Measurements from ENCODE around the gene MGAT5B. TPM values are rescaled to one million over a fixed set of nuclear protein-coding genes. Genes with fewer than 3 reads are reported as not detected.

Gene MGAT5B
- total RNA-seq, 5 donors from 2014 or later (not counting 1 experiment from before 2014, with no cell fraction given): 0.15 to 2.4 (median 0.79) TPM

DNA sequence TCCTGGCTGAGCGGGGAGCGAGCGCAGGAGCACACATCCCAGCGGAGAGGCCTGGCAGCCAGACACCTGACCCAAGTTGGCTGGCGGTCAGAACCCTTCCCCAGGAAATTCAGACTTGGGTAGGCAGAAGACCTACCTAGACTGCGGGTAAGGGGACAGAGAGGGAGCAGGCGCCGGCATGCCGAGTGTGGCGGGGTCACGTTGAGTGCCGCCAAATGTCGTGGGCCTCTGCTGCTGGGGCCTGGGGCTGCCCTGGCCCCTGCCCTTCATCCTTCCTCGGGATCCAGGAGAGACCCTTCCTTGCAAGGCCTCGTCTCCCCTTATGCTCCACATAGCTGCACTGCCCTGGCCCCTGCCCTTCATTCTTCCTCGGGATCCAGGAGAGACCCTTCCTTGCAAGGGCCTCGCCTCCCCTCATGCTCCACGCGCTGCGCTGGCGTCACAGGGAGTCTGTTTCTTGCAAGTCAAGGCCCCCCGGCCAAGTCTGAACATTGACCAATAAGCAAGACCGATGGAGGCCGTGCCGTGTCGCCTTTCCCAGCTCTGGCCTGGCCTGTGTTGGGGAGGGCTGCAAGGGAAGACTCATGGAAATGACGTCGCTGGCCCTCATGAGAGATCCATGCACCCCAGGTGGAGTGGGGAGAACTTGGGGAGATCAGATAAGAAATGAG lies 47.8 kb downstream of the MGAT5B start:
- Histone ChIP-seq H3K27ac (ENCODE audit: low read length) (no peak overlapping the region), H3K4me3 (ENCODE audit: control insufficient read depth in 1 of 2, extremely low read depth in 1 of 2, low read length in 1 of 2) (no peak overlapping the region), H3K4me1 (ENCODE audit: control insufficient read depth in 1 of 2, extremely low read depth in 1 of 2, insufficient read depth in 2 of 2, low read length in 2 of 2) (no peaks in the 10 kb centered on the region), H3K36me3 (ENCODE audit: control insufficient read depth in 2 of 2, extremely low read depth in 1 of 2, insufficient read depth in 1 of 2, low read length in 1 of 2) (no peaks in the 10 kb centered on the region), H3K27me3 (replicated peaks in 1 of 2; ENCODE audit: control insufficient read depth in 2 of 2, extremely low read depth in 1 of 2, insufficient read depth in 2 of 2, low read length in 1 of 2) (peaks cover 0 to 17% of the 10 kb centered on the region in 2 experiments), H3K9me3 (no peaks in the 10 kb centered on the region)
- ATAC-seq (replicated peaks in 1 of 4) (no peak), DNase-seq (no peak)
- Mint-ChIP-seq H3K4me3 (no peak overlapping the region), H3K27me3 (peaks cover 6 to 21% of the 10 kb centered on the region in 2 donors), H3K9me3 (no peaks in the 10 kb centered on the region), H3K36me3 (no peaks in the 10 kb centered on the region), H3K4me1 (no peaks in the 10 kb centered on the region), H3K27ac (no peak overlapping the region)
- ChIA-PET POLR2A (no interaction called here), CTCF (no interaction called here)
- WGBS (ENCODE audit: insufficient coverage): 88% methylated on average over 22 of the region's 28 CpGs

DNA sequence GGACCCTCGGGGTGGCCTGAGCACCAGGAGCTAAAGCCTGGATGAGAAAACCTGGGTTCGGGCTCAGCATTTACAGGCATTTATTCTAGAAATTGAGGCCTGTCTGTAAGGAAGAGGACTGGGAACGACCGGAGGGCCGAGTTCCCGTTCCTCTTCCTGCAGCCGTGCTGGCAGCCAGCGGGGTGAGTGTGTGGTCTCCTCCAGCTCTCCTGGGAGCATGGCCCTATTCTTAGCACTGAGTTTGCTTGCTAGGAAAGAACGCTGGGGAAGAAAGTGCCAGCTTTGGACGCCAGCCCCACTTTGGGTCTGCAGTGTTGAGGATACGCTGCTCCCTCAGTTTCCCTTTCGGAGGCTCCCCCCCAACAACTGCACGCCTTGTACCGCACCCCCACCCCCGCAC lies 49.6 kb downstream of the MGAT5B start:
- POLR2A ChIA-PET: no interaction called here
- WGBS (ENCODE audit: insufficient coverage): 45% methylated on average over 9 of the region's 15 CpGs
- no peak overlapping the region for H3K27ac Mint-ChIP-seq

DNA sequence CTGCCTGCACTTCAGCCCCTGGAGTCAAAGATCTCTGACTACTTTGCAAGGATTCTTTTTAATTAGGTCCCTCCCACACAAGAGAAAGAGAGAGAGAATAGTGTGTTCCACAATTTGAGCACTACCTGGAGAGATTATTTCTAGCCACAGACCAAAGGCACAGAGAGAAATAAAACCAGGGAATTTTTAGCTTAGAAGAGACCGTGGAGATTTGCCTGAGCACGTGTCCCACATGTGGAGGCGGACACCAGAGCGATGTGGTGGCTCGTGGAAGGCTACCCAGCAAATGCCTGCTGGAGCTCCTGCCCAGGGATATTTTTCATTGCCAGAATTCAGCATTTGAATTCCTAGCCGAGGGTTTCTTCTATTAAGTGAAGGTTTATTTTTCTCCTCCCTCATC lies 50.6 kb downstream of the MGAT5B start:
- no peak for ATAC-seq (replicated peaks in 1 of 4)
- no peaks in the 10 kb centered on the region for H3K36me3 Mint-ChIP-seq
- H3K27me3 Mint-ChIP-seq: peaks cover 8 to 19% of the 10 kb centered on the region in 2 donors
- no peaks in the 10 kb centered on the region for H3K4me1 ChIP-seq (ENCODE audit: control insufficient read depth in 1 of 2, extremely low read depth in 1 of 2, insufficient read depth in 2 of 2, low read length in 2 of 2)
- no peaks in the 10 kb centered on the region for H3K36me3 ChIP-seq (ENCODE audit: control insufficient read depth in 2 of 2, extremely low read depth in 1 of 2, insufficient read depth in 1 of 2, low read length in 1 of 2)
- no peaks in the 10 kb centered on the region for H3K9me3 Mint-ChIP-seq
- no peaks in the 10 kb centered on the region for H3K4me1 Mint-ChIP-seq
- H3K4me3 ChIP-seq (ENCODE audit: control insufficient read depth in 1 of 2, extremely low read depth in 1 of 2, low read length in 1 of 2): no peak overlapping the region
- WGBS (ENCODE audit: insufficient coverage): 73% methylated on average over 5 of the region's 6 CpGs
- CTCF ChIA-PET: no interaction called here
- H3K4me3 Mint-ChIP-seq: no peak overlapping the region
- H3K27ac Mint-ChIP-seq: no peak overlapping the region
- no peak overlapping the region for H3K27ac ChIP-seq (ENCODE audit: low read length)
- peaks cover 0 to 31% of the 10 kb centered on the region in 2 experiments for H3K27me3 ChIP-seq (replicated peaks in 1 of 2; ENCODE audit: control insufficient read depth in 2 of 2, extremely low read depth in 1 of 2, insufficient read depth in 2 of 2, low read length in 1 of 2)
- H3K9me3 ChIP-seq: no peaks in the 10 kb centered on the region
- DNase-seq: no peak
- POLR2A ChIA-PET: no interaction called here

More for the DNA sequence above, 49.6 kb downstream of the MGAT5B start:
- Histone ChIP-seq H3K9me3 (no peaks in the 10 kb centered on the region), H3K4me1 (ENCODE audit: control insufficient read depth in 1 of 2, extremely low read depth in 1 of 2, insufficient read depth in 2 of 2, low read length in 2 of 2) (no peaks in the 10 kb centered on the region), H3K36me3 (ENCODE audit: control insufficient read depth in 2 of 2, extremely low read depth in 1 of 2, insufficient read depth in 1 of 2, low read length in 1 of 2) (no peaks in the 10 kb centered on the region), H3K27ac (ENCODE audit: low read length) (no peak overlapping the region), H3K27me3 (replicated peaks in 1 of 2; ENCODE audit: control insufficient read depth in 2 of 2, extremely low read depth in 1 of 2, insufficient read depth in 2 of 2, low read length in 1 of 2) (peaks cover 0 to 27% of the 10 kb centered on the region in 2 experiments), H3K4me3 (ENCODE audit: control insufficient read depth in 1 of 2, extremely low read depth in 1 of 2, low read length in 1 of 2) (no peak overlapping the region)
- no peaks in the 10 kb centered on the region for H3K36me3 Mint-ChIP-seq
- no peaks in the 10 kb centered on the region for H3K4me1 Mint-ChIP-seq
- H3K4me3 Mint-ChIP-seq: no peak overlapping the region
- peaks cover 9 to 24% of the 10 kb centered on the region in 2 donors for H3K27me3 Mint-ChIP-seq
- no peak for ATAC-seq (replicated peaks in 1 of 4)
- DNase-seq: no peak
- no peaks in the 10 kb centered on the region for H3K9me3 Mint-ChIP-seq
- CTCF ChIA-PET: no interaction called here

DNA sequence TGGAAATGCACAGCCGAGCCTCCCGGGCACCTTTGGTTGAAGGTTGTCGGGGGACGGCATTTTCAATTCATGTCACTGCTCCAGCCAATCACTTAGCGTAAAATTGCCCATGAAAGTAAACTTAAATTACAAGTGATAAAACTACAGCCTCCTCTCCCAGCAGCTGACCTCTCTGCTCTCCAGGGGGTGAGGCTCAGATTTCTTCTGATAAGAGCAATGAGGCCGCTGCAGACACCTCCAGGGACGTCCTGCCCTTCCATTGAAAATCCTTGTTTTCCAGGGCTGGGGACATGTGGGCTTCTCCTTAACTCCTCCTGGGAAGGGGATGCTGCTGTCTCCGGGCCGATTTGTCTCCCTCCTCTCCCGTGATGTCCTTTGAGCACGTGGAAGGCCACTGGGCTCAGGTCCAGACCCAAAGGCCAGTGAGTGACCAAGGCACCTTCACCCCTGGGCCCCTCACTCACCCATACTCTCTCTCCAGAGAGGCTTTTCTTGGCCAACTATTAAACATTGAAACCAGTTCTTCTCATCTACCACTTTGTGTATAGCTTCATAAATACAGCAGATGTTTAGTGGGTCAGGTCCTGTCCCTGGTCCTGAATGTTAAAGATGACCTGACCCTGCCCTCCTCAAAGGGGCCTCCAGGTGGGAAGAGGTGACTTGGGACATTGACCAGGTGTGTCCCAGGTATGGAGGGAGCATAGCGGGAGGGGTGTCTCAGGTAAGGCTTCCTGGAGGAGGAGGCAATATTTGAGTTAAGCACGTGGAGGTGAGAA lies 52.3 kb downstream of the MGAT5B start:
- ATAC-seq (replicated peaks in 1 of 4) (no peak), DNase-seq (no peak)
- no peaks in the 10 kb centered on the region for H3K9me3 Mint-ChIP-seq
- POLR2A ChIA-PET: no interaction called here
- Histone ChIP-seq H3K27me3 (replicated peaks in 1 of 2; ENCODE audit: control insufficient read depth in 2 of 2, extremely low read depth in 1 of 2, insufficient read depth in 2 of 2, low read length in 1 of 2) (peaks cover 0 to 30% of the 10 kb centered on the region in 2 experiments), H3K9me3 (no peaks in the 10 kb centered on the region), H3K4me3 (ENCODE audit: control insufficient read depth in 1 of 2, extremely low read depth in 1 of 2, low read length in 1 of 2) (no peak overlapping the region), H3K36me3 (ENCODE audit: control insufficient read depth in 2 of 2, extremely low read depth in 1 of 2, insufficient read depth in 1 of 2, low read length in 1 of 2) (no peaks in the 10 kb centered on the region), H3K27ac (ENCODE audit: low read length) (no peak overlapping the region), H3K4me1 (ENCODE audit: control insufficient read depth in 1 of 2, extremely low read depth in 1 of 2, insufficient read depth in 2 of 2, low read length in 2 of 2) (no peaks in the 10 kb centered on the region)
- no peak overlapping the region for H3K27ac Mint-ChIP-seq
- H3K4me3 Mint-ChIP-seq: no peak overlapping the region
- WGBS (ENCODE audit: insufficient coverage): 70% methylated on average over 6 of the region's 13 CpGs
- H3K27me3 Mint-ChIP-seq: peaks cover 6 to 14% of the 10 kb centered on the region in 2 donors
- CTCF ChIA-PET: no interaction called here
- no peaks in the 10 kb centered on the region for H3K36me3 Mint-ChIP-seq
- H3K4me1 Mint-ChIP-seq: no peaks in the 10 kb centered on the region

DNA sequence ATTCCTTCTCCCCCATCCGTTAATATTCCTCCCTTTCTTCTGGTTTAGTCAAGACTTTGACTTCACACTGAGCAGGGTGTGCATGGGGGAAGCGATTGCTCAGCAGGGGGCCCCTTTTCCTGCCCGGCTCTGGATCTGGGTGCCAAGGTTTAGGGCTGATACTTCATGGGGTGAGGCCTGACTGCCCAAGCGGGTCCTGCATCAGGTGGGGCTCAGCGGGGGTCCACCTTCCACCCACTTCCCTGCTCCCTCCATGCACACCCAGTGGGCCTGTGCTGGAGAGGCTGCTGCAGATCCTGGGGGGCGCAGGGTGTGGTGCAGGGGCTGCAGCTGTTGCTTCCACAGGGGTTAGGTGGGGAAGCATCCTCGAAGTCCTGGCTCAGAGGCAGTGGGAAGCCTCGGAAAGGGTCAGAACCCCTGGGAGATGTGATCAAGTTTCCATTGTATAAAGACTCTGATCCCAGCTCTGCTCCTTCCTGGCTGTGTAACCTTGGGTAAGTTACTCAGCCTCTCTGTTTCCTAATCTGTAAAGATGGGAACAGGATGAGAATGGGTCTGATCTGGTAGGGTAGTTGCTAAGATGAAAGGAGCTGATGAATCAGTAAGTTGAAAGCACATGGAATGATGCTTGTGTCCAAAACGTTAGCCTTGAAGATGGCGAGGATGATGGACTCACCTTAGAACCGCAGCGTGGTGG lies 53.3 kb downstream of the MGAT5B start:
- ChIA-PET CTCF (no interaction called here), POLR2A (no interaction called here)
- no peaks in the 10 kb centered on the region for H3K9me3 Mint-ChIP-seq
- no peaks in the 10 kb centered on the region for H3K4me1 Mint-ChIP-seq
- Histone ChIP-seq H3K4me3 (ENCODE audit: control insufficient read depth in 1 of 2, extremely low read depth in 1 of 2, low read length in 1 of 2) (no peak overlapping the region), H3K4me1 (ENCODE audit: control insufficient read depth in 1 of 2, extremely low read depth in 1 of 2, insufficient read depth in 2 of 2, low read length in 2 of 2) (no peaks in the 10 kb centered on the region), H3K27me3 (replicated peaks in 1 of 2; ENCODE audit: control insufficient read depth in 2 of 2, extremely low read depth in 1 of 2, insufficient read depth in 2 of 2, low read length in 1 of 2) (peaks cover 0 to 26% of the 10 kb centered on the region in 2 experiments), H3K9me3 (no peaks in the 10 kb centered on the region), H3K27ac (ENCODE audit: low read length) (no peak overlapping the region), H3K36me3 (ENCODE audit: control insufficient read depth in 2 of 2, extremely low read depth in 1 of 2, insufficient read depth in 1 of 2, low read length in 1 of 2) (no peaks in the 10 kb centered on the region)
- no peak for DNase-seq
- peaks cover 6 to 9% of the 10 kb centered on the region in 2 donors for H3K27me3 Mint-ChIP-seq
- ATAC-seq (replicated peaks in 1 of 4): no peak
- no peaks in the 10 kb centered on the region for H3K36me3 Mint-ChIP-seq
- WGBS (ENCODE audit: insufficient coverage): 82% methylated on average over 9 of the region's 12 CpGs
- H3K27ac Mint-ChIP-seq: no peak overlapping the region
- H3K4me3 Mint-ChIP-seq: no peak overlapping the region

DNA sequence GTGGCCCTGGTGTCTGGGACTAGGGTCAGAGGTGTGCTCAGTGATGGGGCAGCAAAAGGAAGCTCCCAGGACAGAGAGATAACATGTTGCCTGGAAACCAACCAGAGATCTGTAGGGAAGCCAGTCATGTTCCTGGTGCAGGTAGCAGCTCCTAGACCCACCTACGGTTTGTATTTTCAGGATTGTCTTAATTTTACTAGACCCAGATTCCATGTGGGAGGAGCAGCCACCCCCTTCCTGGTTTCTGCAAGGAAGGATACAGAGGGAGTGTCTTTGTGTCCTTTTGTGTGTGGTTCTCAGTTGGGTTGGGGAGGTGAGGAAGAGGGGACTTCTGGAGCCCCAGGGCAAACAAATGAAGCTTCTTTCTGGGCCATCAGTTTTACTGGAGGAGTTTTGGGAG lies 53.9 kb downstream of the MGAT5B start:
- no peak overlapping the region for H3K27ac Mint-ChIP-seq

More for the DNA sequence above, 53.9 kb downstream of the MGAT5B start:
- Mint-ChIP-seq H3K27me3 (peaks cover 6 to 8% of the 10 kb centered on the region in 2 donors), H3K4me1 (no peaks in the 10 kb centered on the region), H3K9me3 (no peaks in the 10 kb centered on the region), H3K4me3 (no peak overlapping the region), H3K36me3 (no peaks in the 10 kb centered on the region)
- no peaks in the 10 kb centered on the region for H3K4me1 ChIP-seq (ENCODE audit: control insufficient read depth in 1 of 2, extremely low read depth in 1 of 2, insufficient read depth in 2 of 2, low read length in 2 of 2)
- POLR2A ChIA-PET: no interaction called here
- H3K9me3 ChIP-seq: no peaks in the 10 kb centered on the region
- ATAC-seq (replicated peaks in 1 of 4) (no peak), DNase-seq (no peak)
- peaks cover 0 to 26% of the 10 kb centered on the region in 2 experiments for H3K27me3 ChIP-seq (replicated peaks in 1 of 2; ENCODE audit: control insufficient read depth in 2 of 2, extremely low read depth in 1 of 2, insufficient read depth in 2 of 2, low read length in 1 of 2)
- H3K4me3 ChIP-seq (ENCODE audit: control insufficient read depth in 1 of 2, extremely low read depth in 1 of 2, low read length in 1 of 2): no peak overlapping the region
- no peak overlapping the region for H3K27ac ChIP-seq (ENCODE audit: low read length)
- CTCF ChIA-PET: no interaction called here
- no peaks in the 10 kb centered on the region for H3K36me3 ChIP-seq (ENCODE audit: control insufficient read depth in 2 of 2, extremely low read depth in 1 of 2, insufficient read depth in 1 of 2, low read length in 1 of 2)
- no CpG with 5 or more reads among the region's 1 CpG for WGBS (ENCODE audit: insufficient coverage)

Data from T-cell (primary cell).